Transverse colon (tissue), 4 donors: ENCODE data around the gene OCA2. TPM values are rescaled to one million over a fixed set of nuclear protein-coding genes. Genes with fewer than 3 reads are reported as not detected.
A peak's percentile ranks its signal among the peaks of the same experiment; 100 is the strongest.

ENCODE experiments used
- DNase-seq: peaks from one replicate; pipeline ENCODE4 v3.0.0-alpha.2; 2019
- H3K27ac ChIP-seq, 4 donors: fragments of 200-600 bp; sonication (generic); 2 replicates each; pipeline ENCODE4 v1.5.1; 2016 to 2018; ENCODE audit warnings: inconsistent platforms in 4 of 4
- H3K27me3 ChIP-seq: fragments of 200-600 bp; sonication (generic); 2 replicates; pipeline ENCODE4 v1.5.1; 2017; ENCODE audit warnings: inconsistent platforms
- H3K36me3 ChIP-seq, 4 donors: fragments of 200-600 bp; sonication (generic); 2 replicates each; pipeline ENCODE4 v1.5.1; 2017 to 2019; ENCODE audit warnings: inconsistent platforms in 4 of 4
- H3K4me1 ChIP-seq, 4 donors: fragments of 200-600 bp; sonication (generic); 2 replicates each; pipeline ENCODE4 v1.5.1; 2017 to 2020; ENCODE audit warnings: inconsistent platforms in 4 of 4
- H3K4me3 ChIP-seq, 4 donors: fragments of 200-600 bp; sonication (generic); 1 replicate in 1 of 4; 2 replicates in 3 of 4; pipeline versions ENCODE4 v1.5.1 to v1.6.1; 2017 to 2019; ENCODE audit warnings: inconsistent platforms in 4 of 4
- H3K9me3 ChIP-seq, 2 donors: fragments of 200-600 bp; sonication (generic); 2 replicates each; pipeline ENCODE4 v1.5.1; 2017 to 2019; ENCODE audit warnings: inconsistent platforms in 2 of 2
- CTCF ChIP-seq, 5 experiments: fragments of 200-600 bp in 3 of 5; fragments of 450-650 bp in 2 of 5; sonication (generic) in 3 of 5; IDR thresholded peaks; 1 replicate in 2 of 5; 2 replicates in 3 of 5; pipeline ENCODE4 v1.5.1; 2016 to 2017; ENCODE audit warnings: antibody characterized with exemption in 5 of 5, inconsistent platforms in 3 of 5, mild to moderate bottlenecking in 2 of 5, moderate library complexity in 1 of 5
- EP300 ChIP-seq: sonication (generic); formaldehyde crosslinking; IDR thresholded peaks from one replicate; pipeline ENCODE4 v1.6.1; 2017; ENCODE audit warnings: antibody characterized with exemption, low read depth
- POLR2A ChIP-seq: fragments of 450-650 bp; IDR thresholded peaks from one replicate; pipeline ENCODE4 v1.6.1; 2016; ENCODE audit warnings: antibody characterized with exemption, mild to moderate bottlenecking, moderate library complexity
- POLR2AphosphoS5 ChIP-seq, 3 donors: sonication (generic); formaldehyde crosslinking; IDR thresholded peaks; one replicate each; pipeline ENCODE4 v1.6.1; 2016; ENCODE audit warnings: antibody characterized with exemption in 3 of 3
- WGBS, 2 donors: methylation state at CpG; one replicate each; pipeline ENCODE4 v1.1.5; 2018; ENCODE audit warnings: low coverage in 1 of 2; 5-methylcytosine and 5-hydroxymethylcytosine counted together
- in situ Hi-C, 4 donors: fragments of 200-750 bp; cut with MboI; loops; one replicate each; pipeline versions ENCODE4 v1.15.0 to v1.15.1; 2017; ENCODE audit warnings: low sequenced_read_pairs in 3 of 4, low pct_ligation_motif_present in 1 of 4, low pct_unique_long_range_greater_than_20kb in 1 of 4
- intact Hi-C: fragments of 100-400 bp; cut with DNase I; formaldehyde crosslinking; loops from one replicate; pipeline ENCODE4 v1.15.1; 2023; ENCODE audit warnings: low total_unique reads
- total RNA-seq, 4 donors: library from RNA; depleted of rRNA; stranded (reverse); fragments of >200 nt; gene quantifications; one replicate each; pipeline ENCODE4 v1.1.0, GENCODE V29; 2016

OCA2 gene
- total RNA-seq, 4 donors from 2014 or later: 1.4 to 1.9 TPM; not detected in 2

GRCh38 chr15:28107111-28107903 lies 8.2 kb upstream of the OCA2 start:
- in situ Hi-C loops: no loop called here

GRCh38 chr15:28106294-28107110 lies 7.4 kb upstream of the OCA2 start:
- Histone ChIP-seq H3K4me1 (peaks cover 0 to 18% (median 12%) of the 10 kb centered on the region in 4 donors), H3K36me3 (peaks cover 0 to 4% (median 1%) of the 10 kb centered on the region in 4 donors), H3K27me3 (peaks cover 20% of the 10 kb centered on the region), H3K4me3 (peak overlapping the region; percentile 28 to 58 (median 37)), H3K9me3 (no peaks in the 10 kb centered on the region), H3K27ac (no peak overlapping the region)
- TF ChIP-seq EP300 (no peak), POLR2AphosphoS5 (IDR thresholded peaks at IDR 0.05) (no peak), POLR2A (no peak), CTCF (IDR thresholded peaks at IDR 0.05) (no peak)
- DNase-seq: no peak
- WGBS, 2 donors: 7% methylated on average over 50 of the region's 81 CpGs; no CpG with 5 or more reads in 1 of the 2 donors
- in situ Hi-C loops (no loop called here), intact Hi-C loops (no loop called here)

More at GRCh38 chr15:28107111-28107903, 8.2 kb upstream of the OCA2 start:
- peak overlapping the region; percentile 28 to 58 (median 37) for H3K4me3 ChIP-seq
- 8% methylated on average over 33 of the region's 63 CpGs; no CpG with 5 or more reads in 1 of the 2 donors for WGBS, 2 donors
- TF ChIP-seq POLR2AphosphoS5 (IDR thresholded peaks at IDR 0.05) (no peak), EP300 (no peak), POLR2A (no peak), CTCF (IDR thresholded peaks at IDR 0.05) (no peak)
- peaks cover 0 to 12% (median 4%) of the 10 kb centered on the region in 4 donors for H3K36me3 ChIP-seq
- intact Hi-C loops: no loop called here
- H3K9me3 ChIP-seq: no peaks in the 10 kb centered on the region
- H3K4me1 ChIP-seq: peaks cover 0 to 18% (median 12%) of the 10 kb centered on the region in 4 donors
- H3K27ac ChIP-seq: no peak overlapping the region
- DNase-seq: no peak
- peaks cover 20% of the 10 kb centered on the region for H3K27me3 ChIP-seq

GRCh38 chr15:28105793-28106192 lies 6.7 kb upstream of the OCA2 start:
- TF ChIP-seq CTCF (IDR thresholded peaks at IDR 0.05): no peak
- TF ChIP-seq POLR2AphosphoS5 (IDR thresholded peaks at IDR 0.05): no peak
- Histone ChIP-seq H3K27me3 (peaks cover 25% of the 10 kb centered on the region), H3K36me3 (no peaks in the 10 kb centered on the region), H3K4me1 (peaks cover 0 to 18% (median 12%) of the 10 kb centered on the region in 4 donors), H3K27ac (no peak overlapping the region), H3K4me3 (no peak overlapping the region), H3K9me3 (no peaks in the 10 kb centered on the region)
- intact Hi-C loops: no loop called here
- no peak for DNase-seq
- WGBS, 2 donors: 65 to 80% methylated on average over 1 to 5 of the region's 5 CpGs
- in situ Hi-C loops: no loop called here

- intact Hi-C loops: no loop called here
- DNase-seq: no peak
- H3K27ac ChIP-seq: no peak overlapping the region
- no peak overlapping the region for H3K4me3 ChIP-seq
- H3K27me3 ChIP-seq: peaks cover 30% of the 10 kb centered on the region
- in situ Hi-C loops: no loop called here
- TF ChIP-seq POLR2AphosphoS5 (IDR thresholded peaks at IDR 0.05): no peak
- no peak for TF ChIP-seq POLR2A
- TF ChIP-seq CTCF (IDR thresholded peaks at IDR 0.05): no peak
- no peak for TF ChIP-seq EP300
- no peaks in the 10 kb centered on the region for H3K36me3 ChIP-seq
- WGBS, 2 donors: 92 to 93% methylated on average over 2 to 9 of the region's 9 CpGs
- H3K9me3 ChIP-seq: no peaks in the 10 kb centered on the region
- peaks cover 0 to 18% (median 12%) of the 10 kb centered on the region in 4 donors for H3K4me1 ChIP-seq
Measured at GRCh38 chr15:28105224-28105791, 6.2 kb upstream of the OCA2 start.
